Measurements from ENCODE around the gene RGS11. TPM values are rescaled to one million over a fixed set of nuclear protein-coding genes. Genes with fewer than 3 reads are reported as not detected.

RGS11 gene
- total and polyA plus RNA-seq, 2 of the 4 experiments (the other 2 are of a cell fraction): under 0.01 to 0.48 TPM

GRCh38 chr16:275041-275641 is 603 bp downstream of the RGS11 start:
- peak overlapping the region; percentile 3 for H2AK9ac ChIP-seq (replicated peaks; ENCODE audit: low read depth, low read length, poor library complexity)
- peaks cover 3% of the 10 kb centered on the region; the same call in 1 of the 2 replicates for H3K4me1 ChIP-seq (ENCODE audit: control insufficient read depth, insufficient read depth, low read length)
- H3K56ac ChIP-seq (ENCODE audit: extremely low read depth, insufficient read depth, low read length): no peak overlapping the region
- H2BK120ac ChIP-seq (ENCODE audit: low read depth, low read length): no peak overlapping the region
- H3K18ac ChIP-seq (ENCODE audit: low read depth, low read length): no peak overlapping the region
- WGBS, 2 experiments (ENCODE audit: extremely low coverage in 2 of 2, insufficient read length in 1 of 2): 3% methylated on average over 14 of the region's 58 CpGs; no CpG with 5 or more reads in 1 of the 2 experiments
- no peak overlapping the region for H3K4ac ChIP-seq (ENCODE audit: low read depth, low read length)
- intact Hi-C loops (cut with micrococcal nuclease) (no loop called here), in situ Hi-C loops (cut with MboI; ENCODE audit: low sequenced_read_pairs) (no loop called here), dilution Hi-C loops (cut with HindIII; ENCODE audit: low sequenced_read_pairs, unreplicated experiment) (no loop called here)
- TF ChIP-seq RCOR1 (IDR thresholded peaks at IDR 0.05; ENCODE audit: insufficient replicate concordance, low read length) (no peak), NFE2L2 (IDR thresholded peaks at IDR 0.05; ENCODE audit: low read depth, low read length) (no peak), SMC3 (IDR thresholded peaks at IDR 0.05; ENCODE audit: low read depth, low read length) (no peak), CEBPB (IDR thresholded peaks at IDR 0.05; ENCODE audit: low read depth, low read length) (no peak), MAFK (IDR thresholded peaks at IDR 0.05; ENCODE audit: low read depth, low read length) (no peak), CHD1 (IDR thresholded peaks at IDR 0.05; ENCODE audit: low read depth, low read length) (no peak), ELK1 (IDR thresholded peaks at IDR 0.05; ENCODE audit: borderline replicate concordance, low read depth, low read length) (no peak), RAD21 (IDR thresholded peaks at IDR 0.05; ENCODE audit: low read length) (no peak), BHLHE40 (IDR thresholded peaks at IDR 0.05; ENCODE audit: low read depth, low read length) (no peak), RFX5 (IDR thresholded peaks at IDR 0.05; ENCODE audit: low read depth, low read length) (no peak), MXI1 (IDR thresholded peaks at IDR 0.05; ENCODE audit: borderline replicate concordance, low read depth, low read length) (no peak), FOS (IDR thresholded peaks at IDR 0.05; ENCODE audit: low read depth, low read length) (no peak), POLR2A (IDR thresholded peaks at IDR 0.05; ENCODE audit: low read depth, low read length) (no peak)
- TF ChIP-seq, protein P1, sequence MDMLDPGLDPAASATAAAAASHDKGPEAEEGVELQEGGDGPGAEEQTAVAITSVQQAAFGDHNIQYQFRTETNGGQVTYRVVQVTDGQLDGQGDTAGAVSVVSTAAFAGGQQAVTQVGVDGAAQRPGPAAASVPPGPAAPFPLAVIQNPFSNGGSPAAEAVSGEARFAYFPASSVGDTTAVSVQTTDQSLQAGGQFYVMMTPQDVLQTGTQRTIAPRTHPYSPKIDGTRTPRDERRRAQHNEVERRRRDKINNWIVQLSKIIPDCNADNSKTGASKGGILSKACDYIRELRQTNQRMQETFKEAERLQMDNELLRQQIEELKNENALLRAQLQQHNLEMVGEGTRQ (IDR thresholded peaks at IDR 0.05; ENCODE audit: low read depth, low read length): no peak
- H2AFZ ChIP-seq (replicated peaks; ENCODE audit: low read length, poor library complexity): peak overlapping the region; percentile 89
- ATAC-seq (ENCODE audit: low read depth) (peak; percentile 25), DNase-seq (no peak)
- H4K91ac ChIP-seq (ENCODE audit: insufficient read depth, low read depth, low read length): no peak overlapping the region
- H2BK20ac ChIP-seq (ENCODE audit: low read depth, low read length): no peak overlapping the region
- peak overlapping the region; percentile 45 for H3K4me3 ChIP-seq (ENCODE audit: insufficient read depth, low read depth, low read length)
- peak overlapping the region; percentile 98 for H3K4me2 ChIP-seq (ENCODE audit: low read depth, low read length)
- H3K79me1 ChIP-seq (ENCODE audit: low read depth in 1 of 2, low read length in 2 of 2): no peaks in the 10 kb centered on the region
- H4K20me1 ChIP-seq (ENCODE audit: insufficient read depth, low read length): no peaks in the 10 kb centered on the region
- H3K9ac ChIP-seq (ENCODE audit: low read depth, low read length): no peak overlapping the region
- H2BK15ac ChIP-seq (ENCODE audit: low read depth, low read length): no peak overlapping the region
- no peak overlapping the region for H4K5ac ChIP-seq (ENCODE audit: low read depth, low read length)
- H2AK5ac ChIP-seq (ENCODE audit: low read depth, low read length): no peak overlapping the region
- H3K27me3 ChIP-seq (ENCODE audit: control insufficient read depth, insufficient read depth, low read length): peaks cover 33% of the 10 kb centered on the region
- CTCF ChIA-PET: no interaction called here
- peak overlapping the region in 1 of 2 experiments; percentile 25; a peak in 1 of 4 replicates for H4K8ac ChIP-seq (ENCODE audit: low read depth in 2 of 2, low read length in 2 of 2)
- no peak overlapping the region for H3K23ac ChIP-seq (ENCODE audit: low read depth, low read length)
- no peaks in the 10 kb centered on the region for H3K9me3 ChIP-seq (ENCODE audit: control insufficient read depth, insufficient read depth, low read length)
- no peak overlapping the region for H3K27ac ChIP-seq (ENCODE audit: insufficient read depth, low read length)
- H2BK5ac ChIP-seq (ENCODE audit: low read depth, low read length, poor library complexity, severe bottlenecking): no peak overlapping the region
- no peaks in the 10 kb centered on the region for H3K36me3 ChIP-seq (ENCODE audit: control insufficient read depth, insufficient read depth, low read length)
- no peaks in the 10 kb centered on the region for H3K9me1 ChIP-seq (ENCODE audit: insufficient read depth, low read length)
- H3K14ac ChIP-seq (replicated peaks; ENCODE audit: low read depth, low read length): no peak overlapping the region
- no TSS peak for BruUV-seq (replicated peaks)
- POLR2A ChIA-PET (ENCODE audit: unreplicated experiment): no interaction called here
